Sigmoid colon (tissue), 7 donors: ENCODE results near the gene RXFP3. TPM values are rescaled to one million over a fixed set of nuclear protein-coding genes. Genes with fewer than 3 reads are reported as not detected.
"Not testable (repeated sequence)": the region's sequence is repeated elsewhere in the genome, so short reads cannot be mapped to it uniquely, and the experiment has no call there.

Experiments used
- DNase-seq: peaks from one replicate; pipeline ENCODE4 v3.0.0-alpha.2; 2019
- H3K27ac ChIP-seq, 4 donors: fragments of 200-600 bp; sonication (generic); one replicate each; pipeline ENCODE4 v1.5.1; 2016 to 2019; ENCODE audit warnings: mild to moderate bottlenecking in 1 of 4
- H3K27me3 ChIP-seq, 3 donors: fragments of 200-600 bp; sonication (generic); one replicate each; pipeline ENCODE4 v1.5.1; 2019; ENCODE audit warnings: mild to moderate bottlenecking in 1 of 3
- H3K36me3 ChIP-seq, 4 donors: fragments of 200-600 bp; sonication (generic); one replicate each; pipeline ENCODE4 v1.5.1; 2016 to 2019
- H3K4me1 ChIP-seq, 4 donors: fragments of 200-600 bp; sonication (generic); one replicate each; pipeline ENCODE4 v1.5.1; 2017 to 2019
- H3K4me3 ChIP-seq, 4 donors: fragments of 200-600 bp; sonication (generic); one replicate each; pipeline ENCODE4 v1.5.1; 2017 to 2019; ENCODE audit warnings: mild to moderate bottlenecking in 2 of 4, moderate library complexity in 1 of 4
- H3K9me3 ChIP-seq, 4 donors: fragments of 200-600 bp in 3 of 4; sonication (generic) in 3 of 4; one replicate each; pipeline versions ENCODE4 v1.5.1 to v1.6.1; 2013 to 2019
- EP300 ChIP-seq, 4 donors: sonication (generic); formaldehyde crosslinking; IDR thresholded peaks; one replicate each; pipeline ENCODE4 v1.6.1; 2017; ENCODE audit warnings: antibody characterized with exemption in 4 of 4
- POLR2A ChIP-seq, 2 donors: fragments of 450-650 bp; IDR thresholded peaks; one replicate each; pipeline ENCODE4 v1.6.1; 2016; ENCODE audit warnings: antibody characterized with exemption in 2 of 2, mild to moderate bottlenecking in 2 of 2, moderate library complexity in 2 of 2
- POLR2AphosphoS5 ChIP-seq, 4 donors: sonication (generic); formaldehyde crosslinking; IDR thresholded peaks; one replicate each; pipeline ENCODE4 v1.6.1; 2017; ENCODE audit warnings: antibody characterized with exemption in 4 of 4
- WGBS, 2 donors: extraction: QIAGEN DNeasy Blood & Tissue Kit; methylation state at CpG; one replicate each; pipeline ENCODE4 v1.1.7; 2013; 5-methylcytosine and 5-hydroxymethylcytosine counted together
- intact Hi-C: fragments of 100-400 bp; cut with DNase I; formaldehyde crosslinking; loops from one replicate; pipeline ENCODE4 v1.15.1; 2023
- polyA plus RNA-seq, 3 donors: library from polyadenylated mRNA; stranded (reverse); fragments of 200-250 nt; gene quantifications; one replicate each; pipeline ENCODE4 v1.2.3, GENCODE V29; 2013
- total RNA-seq, 4 donors: library from RNA; depleted of rRNA; stranded (reverse); fragments of >200 nt; gene quantifications; one replicate each; pipeline ENCODE4 v1.1.0, GENCODE V29; 2016
- TF ChIP-seq, protein P1 (sequence below), 4 experiments: fragments of 450-650 bp in 3 of 4; fragments of 200-600 bp in 1 of 4; IDR thresholded peaks; one replicate each; pipeline ENCODE4 v1.5.1; 2016 to 2019; ENCODE audit warnings: antibody characterized with exemption in 4 of 4, mild to moderate bottlenecking in 3 of 4, moderate library complexity in 2 of 4
- donor health status: healthy with polysubstance abuse.
- donor health status: Bipolar disorder and iron deficiency.
- donor health status: healthy.

RXFP3 gene
- total and polyA plus RNA-seq, 7 donors: not detected

- Histone ChIP-seq H3K9me3 (peaks cover 0 to 13% (median 6%) of the 10 kb centered on the region in 4 donors), H3K27me3 (no peaks in the 10 kb centered on the region), H3K27ac (no peak overlapping the region), H3K4me1 (no peaks in the 10 kb centered on the region), H3K4me3 (no peak overlapping the region), H3K36me3 (no peaks in the 10 kb centered on the region)
- WGBS, 2 donors: 84 to 85% methylated on average over 2 of the region's 2 CpGs
- intact Hi-C loops: no loop called here
- no peak for DNase-seq
- TF ChIP-seq, protein P1, sequence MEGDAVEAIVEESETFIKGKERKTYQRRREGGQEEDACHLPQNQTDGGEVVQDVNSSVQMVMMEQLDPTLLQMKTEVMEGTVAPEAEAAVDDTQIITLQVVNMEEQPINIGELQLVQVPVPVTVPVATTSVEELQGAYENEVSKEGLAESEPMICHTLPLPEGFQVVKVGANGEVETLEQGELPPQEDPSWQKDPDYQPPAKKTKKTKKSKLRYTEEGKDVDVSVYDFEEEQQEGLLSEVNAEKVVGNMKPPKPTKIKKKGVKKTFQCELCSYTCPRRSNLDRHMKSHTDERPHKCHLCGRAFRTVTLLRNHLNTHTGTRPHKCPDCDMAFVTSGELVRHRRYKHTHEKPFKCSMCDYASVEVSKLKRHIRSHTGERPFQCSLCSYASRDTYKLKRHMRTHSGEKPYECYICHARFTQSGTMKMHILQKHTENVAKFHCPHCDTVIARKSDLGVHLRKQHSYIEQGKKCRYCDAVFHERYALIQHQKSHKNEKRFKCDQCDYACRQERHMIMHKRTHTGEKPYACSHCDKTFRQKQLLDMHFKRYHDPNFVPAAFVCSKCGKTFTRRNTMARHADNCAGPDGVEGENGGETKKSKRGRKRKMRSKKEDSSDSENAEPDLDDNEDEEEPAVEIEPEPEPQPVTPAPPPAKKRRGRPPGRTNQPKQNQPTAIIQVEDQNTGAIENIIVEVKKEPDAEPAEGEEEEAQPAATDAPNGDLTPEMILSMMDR (IDR thresholded peaks at IDR 0.05): no peak
- no peak for TF ChIP-seq EP300 (IDR thresholded peaks at IDR 0.05)
- no peak for TF ChIP-seq POLR2AphosphoS5 (IDR thresholded peaks at IDR 0.05)
- no peak for TF ChIP-seq POLR2A (IDR thresholded peaks at IDR 0.05)
Measured at GRCh38 chr5:33903118-33903517, 33.1 kb upstream of the RXFP3 start.

DNA sequence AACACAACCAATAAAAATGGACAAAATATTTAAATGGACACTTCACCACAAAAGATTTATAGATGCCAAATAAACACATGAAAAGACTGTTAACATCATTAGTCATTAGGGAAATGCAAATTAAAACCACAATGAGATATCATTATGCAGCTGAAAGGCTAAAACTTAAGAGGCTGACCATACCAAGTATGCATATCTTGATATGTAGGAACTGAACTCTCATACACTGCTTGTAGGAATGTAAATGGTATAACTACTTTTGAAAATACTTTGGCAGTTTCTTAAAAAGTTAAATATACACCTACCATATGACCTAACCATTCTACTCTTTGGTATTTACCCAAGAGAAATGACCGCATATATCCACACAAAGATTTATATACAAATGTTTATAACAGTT lies 30.8 kb upstream of the RXFP3 start:
- Histone ChIP-seq H3K27ac (no peak overlapping the region), H3K27me3 (no peaks in the 10 kb centered on the region), H3K9me3 (peaks cover 0 to 13% (median 6%) of the 10 kb centered on the region in 4 donors), H3K4me1 (no peaks in the 10 kb centered on the region), H3K36me3 (no peaks in the 10 kb centered on the region), H3K4me3 (no peak overlapping the region)
- no peak for TF ChIP-seq POLR2AphosphoS5 (IDR thresholded peaks at IDR 0.05)
- TF ChIP-seq POLR2A (IDR thresholded peaks at IDR 0.05): no peak
- TF ChIP-seq, protein P1 (IDR thresholded peaks at IDR 0.05): no peak
- no peak for TF ChIP-seq EP300 (IDR thresholded peaks at IDR 0.05)
- intact Hi-C loops: no loop called here
- WGBS, 2 donors: 58 to 84% methylated on average over 1 of the region's 1 CpG
- no peak for DNase-seq

DNA sequence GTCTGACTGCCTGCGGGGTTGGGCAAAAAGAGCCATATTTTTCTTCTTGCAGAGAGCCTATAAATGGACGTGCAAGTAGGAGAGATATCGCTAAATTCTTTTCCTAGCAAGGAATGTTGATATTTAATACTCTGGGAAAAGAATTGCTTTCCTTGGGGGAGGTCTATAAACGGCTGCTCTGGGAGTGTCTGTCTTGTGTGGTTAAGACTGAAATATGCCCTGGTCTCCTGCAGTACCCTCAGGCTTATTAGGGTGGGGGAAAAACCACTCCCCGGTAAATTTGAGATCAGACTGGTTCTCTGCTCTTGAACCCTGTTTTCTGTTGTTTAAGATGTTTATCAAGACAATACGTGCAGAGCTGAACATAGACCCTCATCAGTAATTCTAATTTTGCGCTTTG lies 29.9 kb upstream of the RXFP3 start:
- 84 to 91% methylated on average over 7 of the region's 7 CpGs for WGBS, 2 donors
- H3K4me1 ChIP-seq, H3K4me3 ChIP-seq, DNase-seq, H3K27ac ChIP-seq, intact Hi-C loops, H3K36me3 ChIP-seq, H3K27me3 ChIP-seq: not testable (repeated sequence)
- peaks cover 0 to 13% (median 6%) of the 10 kb centered on the region in 4 donors for H3K9me3 ChIP-seq

- intact Hi-C loops, H3K9me3 ChIP-seq, H3K27me3 ChIP-seq, H3K27ac ChIP-seq, H3K4me3 ChIP-seq, H3K4me1 ChIP-seq, DNase-seq, H3K36me3 ChIP-seq: not testable (repeated sequence)
- WGBS, 2 donors: 91 to 94% methylated on average over 3 of the region's 3 CpGs
Measured at GRCh38 chr5:33914844-33915243, 21.3 kb upstream of the RXFP3 start.

GRCh38 chr5:33921002-33921401 lies 15.2 kb upstream of the RXFP3 start:
- no peak overlapping the region for H3K4me3 ChIP-seq
- DNase-seq: no peak
- intact Hi-C loops: no loop called here
- H3K36me3 ChIP-seq: no peaks in the 10 kb centered on the region
- TF ChIP-seq, protein P1 (IDR thresholded peaks at IDR 0.05): no peak
- TF ChIP-seq POLR2A (IDR thresholded peaks at IDR 0.05) (no peak), EP300 (IDR thresholded peaks at IDR 0.05) (no peak), POLR2AphosphoS5 (IDR thresholded peaks at IDR 0.05) (no peak)
- peaks cover 0 to 3% (median 1%) of the 10 kb centered on the region in 4 donors for H3K9me3 ChIP-seq
- WGBS, 2 donors: 18 to 56% methylated on average over 1 of the region's 1 CpG
- H3K27me3 ChIP-seq: no peaks in the 10 kb centered on the region
- no peaks in the 10 kb centered on the region for H3K4me1 ChIP-seq
- H3K27ac ChIP-seq: no peak overlapping the region

GRCh38 chr5:33925278-33925677 lies 10.9 kb upstream of the RXFP3 start:
- no peak overlapping the region for H3K4me3 ChIP-seq
- TF ChIP-seq EP300 (IDR thresholded peaks at IDR 0.05): no peak
- no peak for TF ChIP-seq POLR2AphosphoS5 (IDR thresholded peaks at IDR 0.05)
- TF ChIP-seq, protein P1 (IDR thresholded peaks at IDR 0.05): no peak
- TF ChIP-seq POLR2A (IDR thresholded peaks at IDR 0.05): no peak
- no peaks in the 10 kb centered on the region for H3K9me3 ChIP-seq
- H3K27ac ChIP-seq: no peak overlapping the region
- intact Hi-C loops: no loop called here
- no peaks in the 10 kb centered on the region for H3K4me1 ChIP-seq
- no peak for DNase-seq
- H3K36me3 ChIP-seq: no peaks in the 10 kb centered on the region
- H3K27me3 ChIP-seq: no peaks in the 10 kb centered on the region
